GM23248 (cell line): ENCODE results near the gene LAMA2.

Source experiments
- EZH2 ChIP-seq: fragments of 200-600 bp; sonication (generic); IDR thresholded peaks from 2 replicates; pipeline ENCODE4 v1.6.1; 2018; ENCODE audit warnings: antibody characterized with exemption, mild to moderate bottlenecking; ENCODE audit not compliant: insufficient read depth, poor library complexity, severe bottlenecking
- EZH2phosphoT487 ChIP-seq: fragments of 200-600 bp; sonication (generic); IDR thresholded peaks from 2 replicates; pipeline ENCODE4 v1.6.1; 2018; ENCODE audit warnings: antibody characterized with exemption, moderate library complexity, mild to moderate bottlenecking, low read depth; ENCODE audit not compliant: insufficient read depth

DNA sequence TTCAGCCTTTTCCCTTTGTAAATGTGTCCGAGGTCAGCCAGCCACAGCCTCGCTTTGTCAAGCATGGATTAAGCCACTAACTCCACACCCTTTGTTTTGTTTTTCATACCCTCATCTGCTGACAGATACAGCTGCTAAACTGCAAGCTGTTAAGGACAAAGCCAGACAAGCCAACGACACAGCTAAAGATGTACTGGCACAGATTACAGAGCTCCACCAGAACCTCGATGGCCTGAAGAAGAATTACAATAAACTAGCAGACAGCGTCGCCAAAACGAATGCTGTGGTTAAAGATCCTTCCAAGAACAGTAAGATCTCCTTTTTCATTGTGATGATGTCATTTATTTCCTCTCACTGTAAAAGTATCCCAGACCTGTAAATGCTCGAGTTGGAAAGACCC, 557.8 kb downstream of the LAMA2 start:
- TF ChIP-seq EZH2phosphoT487 (no peak), EZH2 (no peak)
